Fibroblast of lung (primary cell): ENCODE measurements around the gene PELO.

Source experiments
- EZH2 ChIP-seq: IDR thresholded peaks from 2 replicates; pipeline ENCODE4 v1.5.1; 2012; ENCODE audit warnings: low read length, control low read depth, mild to moderate bottlenecking; ENCODE audit errors: missing control alignments
- TF ChIP-seq, protein P1 (sequence below), 2 donors: IDR thresholded peaks in 1 of 2; conservative IDR thresholded peaks in 1 of 2; 1 replicate in 1 of 2; 2 replicates in 1 of 2; pipeline ENCODE4 v1.5.1; 2011 to 2012; ENCODE audit warnings: low read length in 2 of 2, control low read depth in 1 of 2, inconsistent platforms in 1 of 2, low read depth in 1 of 2, mild to moderate bottlenecking in 1 of 2

DNA sequence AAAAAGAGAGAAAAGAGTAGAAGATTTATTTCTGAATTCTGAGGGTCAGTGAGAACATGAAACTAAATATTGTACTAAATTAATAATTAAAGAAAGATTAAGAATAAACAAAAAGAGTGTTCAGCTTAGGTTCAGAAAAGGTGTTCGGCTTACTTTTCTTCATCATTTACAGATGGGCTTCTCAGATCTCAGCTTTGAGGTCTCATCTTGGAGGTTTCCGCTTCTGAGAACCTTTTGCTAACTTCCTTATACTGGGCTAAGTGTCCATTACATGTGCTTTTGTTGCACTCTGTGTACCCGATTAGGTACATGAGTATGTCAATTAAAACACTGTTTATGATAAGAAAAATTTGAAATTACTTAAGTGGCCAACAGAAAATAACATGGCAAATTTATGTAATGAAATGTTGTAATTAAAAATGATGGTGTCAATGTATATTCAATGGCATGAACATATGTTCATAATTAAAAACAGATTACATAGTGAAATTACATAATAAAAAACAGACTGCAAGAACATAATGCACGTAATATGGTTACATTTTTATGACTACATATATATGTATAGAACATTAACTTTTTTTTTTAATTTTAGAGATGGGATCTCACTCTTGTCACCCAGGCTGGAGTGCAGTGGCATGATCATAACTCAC, 17.3 kb upstream of the PELO start:
- TF ChIP-seq, protein P1, sequence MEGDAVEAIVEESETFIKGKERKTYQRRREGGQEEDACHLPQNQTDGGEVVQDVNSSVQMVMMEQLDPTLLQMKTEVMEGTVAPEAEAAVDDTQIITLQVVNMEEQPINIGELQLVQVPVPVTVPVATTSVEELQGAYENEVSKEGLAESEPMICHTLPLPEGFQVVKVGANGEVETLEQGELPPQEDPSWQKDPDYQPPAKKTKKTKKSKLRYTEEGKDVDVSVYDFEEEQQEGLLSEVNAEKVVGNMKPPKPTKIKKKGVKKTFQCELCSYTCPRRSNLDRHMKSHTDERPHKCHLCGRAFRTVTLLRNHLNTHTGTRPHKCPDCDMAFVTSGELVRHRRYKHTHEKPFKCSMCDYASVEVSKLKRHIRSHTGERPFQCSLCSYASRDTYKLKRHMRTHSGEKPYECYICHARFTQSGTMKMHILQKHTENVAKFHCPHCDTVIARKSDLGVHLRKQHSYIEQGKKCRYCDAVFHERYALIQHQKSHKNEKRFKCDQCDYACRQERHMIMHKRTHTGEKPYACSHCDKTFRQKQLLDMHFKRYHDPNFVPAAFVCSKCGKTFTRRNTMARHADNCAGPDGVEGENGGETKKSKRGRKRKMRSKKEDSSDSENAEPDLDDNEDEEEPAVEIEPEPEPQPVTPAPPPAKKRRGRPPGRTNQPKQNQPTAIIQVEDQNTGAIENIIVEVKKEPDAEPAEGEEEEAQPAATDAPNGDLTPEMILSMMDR (conservative IDR thresholded peaks at IDR 0.05 in 1 of 2, IDR thresholded peaks at IDR 0.05 in 1 of 2; ENCODE audit: low read depth in 1 of 2, low read length in 2 of 2), result no peak
- no peak for TF ChIP-seq EZH2
